ENCODE results near the gene KRT40.

- TF ChIP-seq CTCF (IDR thresholded peaks at IDR 0.05; ENCODE audit: insufficient read depth, low read length, poor library complexity, severe bottlenecking) (no peak), EZH2phosphoT487 (conservative IDR thresholded peaks at IDR 0.05; ENCODE audit: low read length) (no peak)
Observed at GRCh38 chr17:40953881-40954280, 30.2 kb downstream of the KRT40 start.
